Mucosa of descending colon (tissue), 3 donors: ENCODE results near the gene SVOPL. TPM values are rescaled to one million over a fixed set of nuclear protein-coding genes. Genes with fewer than 3 reads are reported as not detected.

Experiments
- ATAC-seq: fragments of 200-7000 bp; cut with Tn5 transposase; one replicate; pipeline ENCODE4 v1.9.1; 2020; ENCODE audit warnings: mild to moderate bottlenecking, moderate library complexity
- DNase-seq, 3 donors: peaks; one replicate each; pipeline ENCODE4 v3.0.0-alpha.2; 2020
- H3K36me3 ChIP-seq: fragments of 200-600 bp; one replicate; pipeline ENCODE4 v1.8.0; 2021; ENCODE audit warnings: low read depth, mild to moderate bottlenecking
- H3K4me1 ChIP-seq: fragments of 200-600 bp; one replicate; pipeline ENCODE4 v1.8.0; 2021; ENCODE audit warnings: low read depth, mild to moderate bottlenecking
- H3K4me3 ChIP-seq: fragments of 200-600 bp; one replicate; pipeline ENCODE4 v1.8.0; 2021; ENCODE audit warnings: mild to moderate bottlenecking
- H3K9me3 ChIP-seq: fragments of 200-600 bp; one replicate; pipeline ENCODE4 v1.8.0; 2021; ENCODE audit warnings: mild to moderate bottlenecking
- intact Hi-C, 2 donors: fragments of 100-400 bp; cut with DNase I in 1 of 2; cut with micrococcal nuclease in 1 of 2; formaldehyde crosslinking; loops; one replicate each; pipeline versions ENCODE4 v1.11.0 to v1.11.1; 2022; cut with DNase I, micrococcal nuclease
- total RNA-seq, 3 donors: library from RNA; stranded (reverse); fragmentation: NEBNext Ultra II Directional in 2 of 3; extraction: Animal tissue kit (Norgen Biotek cat#: 25700) in 2 of 3; gene quantifications; one replicate each; pipeline versions ENCODE4 v1.2.1 to v1.2.4, GENCODE V29; 2021 to 2023
- TF ChIP-seq, protein P1 (sequence below): fragments of 200-600 bp; IDR thresholded peaks from one replicate; pipeline ENCODE4 v1.8.0; 2022; ENCODE audit warnings: antibody characterized with exemption, mild to moderate bottlenecking
- donor health status: DM: no; HTN: no; CAD: no; lungs with moderate emphysema.
- donor health status: DM: no; HTN: no; CAD: no.
- donor health status: DM: no; HTN: yes; CAD: no.

SVOPL gene
- total RNA-seq, 3 donors from 2014 or later, result 1.8 to 3.1 (median 2.9) TPM

DNA sequence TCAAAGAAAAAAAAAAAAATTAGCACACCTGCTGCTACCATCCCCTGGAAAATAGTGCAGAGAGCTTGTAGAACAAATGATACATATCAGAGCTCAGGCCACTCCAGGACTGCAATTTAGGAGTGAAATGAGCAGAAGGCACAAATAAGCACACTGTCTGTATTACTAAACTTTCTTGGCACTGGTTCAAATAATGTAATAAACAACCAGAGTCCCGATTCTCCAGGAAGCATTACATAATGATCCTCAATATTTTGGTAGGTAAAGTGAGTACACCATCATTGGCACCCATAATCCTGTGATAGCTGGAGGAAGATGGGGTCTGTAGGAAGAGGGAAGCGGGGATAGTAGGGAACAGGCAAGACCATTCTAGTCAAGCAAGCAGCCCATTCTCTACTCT, 74.3 kb downstream of the SVOPL start:
- intact Hi-C loops, result no loop called here
- H3K9me3 ChIP-seq, result no peaks in the 10 kb centered on the region
- ATAC-seq, result no peak
- no peaks in the 10 kb centered on the region for H3K4me1 ChIP-seq
- H3K36me3 ChIP-seq, result no peaks in the 10 kb centered on the region
- TF ChIP-seq, protein P1, sequence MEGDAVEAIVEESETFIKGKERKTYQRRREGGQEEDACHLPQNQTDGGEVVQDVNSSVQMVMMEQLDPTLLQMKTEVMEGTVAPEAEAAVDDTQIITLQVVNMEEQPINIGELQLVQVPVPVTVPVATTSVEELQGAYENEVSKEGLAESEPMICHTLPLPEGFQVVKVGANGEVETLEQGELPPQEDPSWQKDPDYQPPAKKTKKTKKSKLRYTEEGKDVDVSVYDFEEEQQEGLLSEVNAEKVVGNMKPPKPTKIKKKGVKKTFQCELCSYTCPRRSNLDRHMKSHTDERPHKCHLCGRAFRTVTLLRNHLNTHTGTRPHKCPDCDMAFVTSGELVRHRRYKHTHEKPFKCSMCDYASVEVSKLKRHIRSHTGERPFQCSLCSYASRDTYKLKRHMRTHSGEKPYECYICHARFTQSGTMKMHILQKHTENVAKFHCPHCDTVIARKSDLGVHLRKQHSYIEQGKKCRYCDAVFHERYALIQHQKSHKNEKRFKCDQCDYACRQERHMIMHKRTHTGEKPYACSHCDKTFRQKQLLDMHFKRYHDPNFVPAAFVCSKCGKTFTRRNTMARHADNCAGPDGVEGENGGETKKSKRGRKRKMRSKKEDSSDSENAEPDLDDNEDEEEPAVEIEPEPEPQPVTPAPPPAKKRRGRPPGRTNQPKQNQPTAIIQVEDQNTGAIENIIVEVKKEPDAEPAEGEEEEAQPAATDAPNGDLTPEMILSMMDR, result no peak
- no peak overlapping the region for H3K4me3 ChIP-seq
- DNase-seq, result no peak

DNA sequence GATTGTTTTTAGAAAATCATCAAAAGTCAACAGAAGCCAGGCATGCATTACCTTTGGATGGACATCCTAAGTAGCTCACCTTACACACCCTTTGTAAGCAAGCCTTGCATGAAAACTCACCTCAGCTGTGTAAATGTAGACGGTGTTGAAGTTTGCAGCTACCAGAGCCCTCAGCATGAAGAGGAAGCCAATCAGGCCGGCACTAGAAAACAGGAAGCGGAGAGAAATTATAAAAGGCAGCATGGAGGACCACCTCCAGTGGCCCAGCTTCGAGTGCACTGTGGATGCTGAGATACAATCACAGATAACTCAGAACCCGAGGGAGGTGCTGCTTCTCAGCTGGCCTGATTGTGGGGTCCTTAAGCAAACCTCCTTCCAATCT, 75.3 kb downstream of the SVOPL start:
- Histone ChIP-seq H3K9me3 (no peaks in the 10 kb centered on the region), H3K4me1 (no peaks in the 10 kb centered on the region), H3K4me3 (no peak overlapping the region), H3K36me3 (no peaks in the 10 kb centered on the region)
- DNase-seq (no peak), ATAC-seq (no peak)
- intact Hi-C loops, result no loop called here
- TF ChIP-seq, protein P1, result no peak

DNA sequence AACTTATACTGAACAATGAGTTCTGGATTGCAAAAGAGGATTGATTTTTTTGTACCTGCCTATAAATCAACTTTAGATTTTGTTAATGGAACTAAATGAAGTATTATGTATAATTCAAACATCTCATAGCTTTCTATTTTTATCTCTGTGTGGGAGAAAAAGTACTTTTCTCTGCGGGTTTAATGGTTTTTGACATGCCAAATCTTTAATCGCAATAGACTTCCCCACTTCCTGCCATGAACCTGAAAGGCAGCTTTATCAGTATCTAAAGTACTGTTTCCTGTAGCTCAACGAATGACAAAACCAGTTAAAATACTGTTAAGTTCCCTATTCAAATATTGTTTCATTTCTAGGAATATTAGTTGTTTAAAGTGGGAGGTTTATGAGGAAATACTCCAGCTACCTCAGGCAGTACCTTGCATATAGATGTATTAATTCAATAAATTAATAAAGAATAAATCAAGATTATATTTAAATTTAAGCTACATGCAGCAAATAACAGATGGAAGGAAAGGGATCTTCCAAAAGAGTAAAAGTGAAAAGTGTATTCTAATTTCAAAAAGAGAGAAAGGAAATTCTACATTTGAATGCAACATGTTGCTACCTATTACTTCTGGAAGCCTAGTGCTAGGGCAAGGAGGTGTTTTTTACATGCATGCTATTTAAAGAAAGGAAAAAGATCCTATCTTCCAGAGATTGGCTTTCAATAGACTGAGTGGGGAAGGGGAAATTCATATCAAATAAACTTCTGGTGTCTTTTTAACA, 75.9 kb downstream of the SVOPL start:
- TF ChIP-seq, protein P1, result no peak
- H3K4me3 ChIP-seq, result no peak overlapping the region
- H3K36me3 ChIP-seq, result no peaks in the 10 kb centered on the region
- no peaks in the 10 kb centered on the region for H3K9me3 ChIP-seq
- no peak for DNase-seq
- no peak for ATAC-seq
- H3K4me1 ChIP-seq, result no peaks in the 10 kb centered on the region
- intact Hi-C loops, result no loop called here

DNA sequence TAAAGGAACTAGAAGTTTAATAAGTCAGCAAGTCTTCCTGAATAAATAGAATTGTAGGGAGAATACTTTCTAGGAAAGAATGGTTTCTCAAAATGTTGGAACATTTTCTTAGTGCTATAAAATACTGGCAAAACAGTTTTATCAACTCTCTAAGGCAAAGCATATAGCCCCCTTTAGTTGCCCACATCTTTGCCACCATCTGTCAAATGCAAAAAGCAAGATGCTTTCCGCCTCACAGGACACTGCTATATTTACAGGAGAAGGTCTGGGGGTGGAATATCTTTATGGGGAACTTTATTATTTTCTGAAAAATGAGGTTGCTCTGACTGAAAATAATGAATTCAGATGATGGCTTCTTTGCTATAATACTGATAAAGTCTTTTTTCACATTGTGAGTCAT, 78.3 kb downstream of the SVOPL start:
- Histone ChIP-seq H3K36me3 (no peaks in the 10 kb centered on the region), H3K4me1 (no peaks in the 10 kb centered on the region), H3K4me3 (no peak overlapping the region), H3K9me3 (no peaks in the 10 kb centered on the region)
- TF ChIP-seq, protein P1, result no peak
- ATAC-seq (no peak), DNase-seq (no peak)
- intact Hi-C loops, result no loop called here

DNA sequence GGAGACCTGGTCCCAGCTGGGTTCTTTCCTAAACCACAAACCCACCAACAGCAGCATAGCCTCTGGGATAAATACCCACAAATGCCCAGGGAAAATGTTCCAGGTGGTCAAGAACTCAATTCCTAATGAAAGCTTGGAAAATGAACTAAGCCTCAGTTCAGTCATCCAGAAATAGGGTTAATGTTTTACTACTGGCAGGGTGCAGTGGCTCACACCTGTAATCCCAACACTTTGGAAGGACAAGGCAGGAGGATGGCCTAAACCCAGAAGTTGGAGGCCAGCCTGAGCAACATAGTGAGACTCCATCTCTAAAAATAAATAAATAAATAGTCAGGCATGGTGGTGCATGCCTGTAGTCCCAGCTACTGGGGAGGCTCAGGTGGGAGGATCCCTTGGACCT, 82.2 kb downstream of the SVOPL start:
- no peaks in the 10 kb centered on the region for H3K4me1 ChIP-seq
- H3K4me3 ChIP-seq, result no peak overlapping the region
- DNase-seq, result no peak
- no peak for ATAC-seq
- intact Hi-C loops, result no loop called here
- no peaks in the 10 kb centered on the region for H3K36me3 ChIP-seq
- H3K9me3 ChIP-seq, result no peaks in the 10 kb centered on the region
- TF ChIP-seq, protein P1, result no peak
